H9 (cell line): ENCODE measurements around the gene ATXN1L. TPM values are rescaled to one million over a fixed set of nuclear protein-coding genes. Genes with fewer than 3 reads are reported as not detected.
A peak's percentile ranks its signal among the peaks of the same experiment; 100 is the strongest.

Experiments used
- DNase-seq: peaks from one replicate; pipeline ENCODE4 v3.0.0-alpha.2; 2017
- H2AFZ ChIP-seq: one replicate; pipeline ENCODE4 v1.6.1; 2013; ENCODE audit warnings: mild to moderate bottlenecking, low read length, control low read depth, moderate library complexity
- H2AK5ac ChIP-seq: 2 replicates; pipeline ENCODE4 v1.6.1; 2013; ENCODE audit warnings: low read length, control low read depth, mixed read lengths; ENCODE audit not compliant: insufficient read length
- H2BK120ac ChIP-seq: one replicate; pipeline ENCODE4 v1.6.1; 2013; ENCODE audit warnings: low read depth, mild to moderate bottlenecking, low read length, control low read depth, inconsistent platforms; ENCODE audit not compliant: poor library complexity, severe bottlenecking
- H2BK12ac ChIP-seq: 2 replicates; pipeline ENCODE4 v1.6.1; 2013; ENCODE audit warnings: low read length, control low read depth, mixed read lengths, low read depth; ENCODE audit not compliant: insufficient read length
- H2BK15ac ChIP-seq: 2 replicates; pipeline ENCODE4 v1.6.1; 2013; ENCODE audit warnings: low read depth, low read length, control low read depth
- H2BK20ac ChIP-seq: one replicate; pipeline ENCODE4 v1.6.1; 2013; ENCODE audit warnings: low read depth, mild to moderate bottlenecking, low read length, control low read depth, inconsistent platforms; ENCODE audit not compliant: poor library complexity, severe bottlenecking
- H2BK5ac ChIP-seq: 2 replicates; pipeline ENCODE4 v1.6.1; 2013; ENCODE audit warnings: low read length, control low read depth, mixed read lengths; ENCODE audit not compliant: insufficient read length
- H3K14ac ChIP-seq: 2 replicates; pipeline ENCODE4 v1.6.1; 2013; ENCODE audit warnings: low read length, control low read depth; ENCODE audit not compliant: insufficient read depth
- H3K18ac ChIP-seq: 2 replicates; pipeline ENCODE4 v1.6.1; 2013; ENCODE audit warnings: low read depth, mild to moderate bottlenecking, mixed read lengths, low read length, control low read depth; ENCODE audit not compliant: insufficient read length
- H3K23ac ChIP-seq: 2 replicates; pipeline ENCODE4 v1.6.1; 2013; ENCODE audit warnings: low read length, control low read depth, mixed read lengths, low read depth; ENCODE audit not compliant: insufficient read length
- H3K23me2 ChIP-seq: 2 replicates; pipeline ENCODE4 v1.6.1; 2013; ENCODE audit warnings: low read depth, mild to moderate bottlenecking, mixed read lengths, low read length, control low read depth; ENCODE audit not compliant: insufficient read length, poor library complexity, severe bottlenecking
- H3K27ac ChIP-seq: 2 replicates; pipeline ENCODE4 v1.5.1; 2013; ENCODE audit warnings: low read length, control low read depth, mixed read lengths, low read depth; ENCODE audit not compliant: insufficient read length
- H3K27me3 ChIP-seq: 2 replicates; pipeline ENCODE4 v1.6.1; 2013; ENCODE audit warnings: low read length, control low read depth, inconsistent platforms; ENCODE audit not compliant: insufficient read depth
- H3K4ac ChIP-seq: 2 replicates; pipeline ENCODE4 v1.6.1; 2013; ENCODE audit warnings: low read depth, mild to moderate bottlenecking, control low read depth, inconsistent platforms, low read length, moderate library complexity
- H3K4me1 ChIP-seq: 2 replicates; pipeline ENCODE4 v1.6.1; 2013; ENCODE audit warnings: low read length, control low read depth, inconsistent platforms; ENCODE audit not compliant: insufficient read depth
- H3K4me2 ChIP-seq: 2 replicates; pipeline ENCODE4 v1.6.1; 2013; ENCODE audit warnings: low read length, control low read depth, mixed read lengths; ENCODE audit not compliant: insufficient read length, insufficient read depth
- H3K56ac ChIP-seq: 2 replicates; pipeline ENCODE4 v1.6.1; 2013; ENCODE audit warnings: low read depth, mild to moderate bottlenecking, mixed read lengths, low read length, control low read depth; ENCODE audit not compliant: insufficient read length
- H3K79me1 ChIP-seq: 2 replicates; pipeline ENCODE4 v1.6.1; 2013; ENCODE audit warnings: low read depth, mild to moderate bottlenecking, moderate library complexity, low read length, control low read depth, inconsistent platforms; ENCODE audit not compliant: insufficient read depth, poor library complexity, severe bottlenecking
- H3K79me2 ChIP-seq: 2 replicates; pipeline ENCODE4 v1.6.1; 2013; ENCODE audit warnings: low read length, control low read depth, inconsistent platforms; ENCODE audit not compliant: insufficient read depth
- H3K9ac ChIP-seq: 2 replicates; pipeline ENCODE4 v1.6.1; 2013; ENCODE audit warnings: low read length, control low read depth, mixed read lengths; ENCODE audit not compliant: insufficient read length; ENCODE audit errors: extremely low read depth
- H3K9me3 ChIP-seq: one replicate; pipeline ENCODE4 v1.6.1; 2013; ENCODE audit warnings: low read depth, low read length, inconsistent platforms; ENCODE audit not compliant: control insufficient read depth
- H3T11ph ChIP-seq: one replicate; pipeline ENCODE4 v1.6.1; 2013; ENCODE audit warnings: mild to moderate bottlenecking, low read length, control low read depth, inconsistent platforms
- H4K20me1 ChIP-seq: one replicate; pipeline ENCODE4 v1.6.1; 2013; ENCODE audit not compliant: control insufficient read depth, insufficient read length, insufficient read depth
- H4K5ac ChIP-seq: 2 replicates; pipeline ENCODE4 v1.6.1; 2013; ENCODE audit warnings: low read depth, mild to moderate bottlenecking, mixed read lengths, low read length, control low read depth; ENCODE audit not compliant: insufficient read length
- H4K8ac ChIP-seq: replicated peaks from 2 replicates; pipeline ENCODE4 v1.6.1; 2013; ENCODE audit warnings: low read length, control low read depth, mixed read lengths, low read depth; ENCODE audit not compliant: insufficient read length
- H4K91ac ChIP-seq: 2 replicates; pipeline ENCODE4 v1.6.1; 2013; ENCODE audit warnings: low read depth, mild to moderate bottlenecking, moderate library complexity, mixed read lengths, low read length, control low read depth; ENCODE audit not compliant: insufficient read length
- H3K27ac Mint-ChIP-seq, 3 experiments: 2 replicates in 2 of 3; 3 replicates in 1 of 3; pipeline ENCODE4 v1.8.0; 2020 to 2021; ENCODE audit warnings: mixed read lengths in 3 of 3, mild to moderate bottlenecking in 1 of 3, moderate library complexity in 1 of 3
- H3K27me3 Mint-ChIP-seq: 2 replicates; pipeline ENCODE4 v1.8.0; 2021; ENCODE audit warnings: low read depth, mild to moderate bottlenecking, moderate library complexity, mixed read lengths
- H3K36me3 Mint-ChIP-seq, 3 experiments: 2 replicates in 2 of 3; 3 replicates in 1 of 3; pipeline ENCODE4 v1.8.0; 2020 to 2021; ENCODE audit warnings: low read depth in 3 of 3, mixed read lengths in 3 of 3; ENCODE audit not compliant: insufficient read depth in 1 of 3
- H3K4me1 Mint-ChIP-seq, 2 experiments: 2 replicates each; pipeline ENCODE4 v1.8.0; 2020; ENCODE audit warnings: mixed read lengths in 2 of 2
- H3K4me3 Mint-ChIP-seq, 2 experiments: 2 replicates in 1 of 2; 3 replicates in 1 of 2; pipeline ENCODE4 v1.8.0; 2020 to 2021; ENCODE audit warnings: mild to moderate bottlenecking in 2 of 2, mixed read lengths in 2 of 2, moderate library complexity in 1 of 2
- H3K9me3 Mint-ChIP-seq, 2 experiments: 2 replicates in 1 of 2; 3 replicates in 1 of 2; pipeline ENCODE4 v1.8.0; 2020; ENCODE audit warnings: mild to moderate bottlenecking in 2 of 2, mixed read lengths in 2 of 2, moderate library complexity in 1 of 2
- CTCF ChIP-seq: fragments of 200-600 bp; sonication (generic); conservative IDR thresholded peaks from 3 replicates; pipeline ENCODE4 v1.8.0; 2021; ENCODE audit warnings: antibody characterized with exemption, mild to moderate bottlenecking
- WGBS: extraction: QIAGEN DNeasy Blood & Tissue Kit; methylation state at CpG from one replicate; pipeline ENCODE4 v1.1.7; 2013; ENCODE audit warnings: missing lambda C conversion rate, low lambda C conversion rate, mixed read lengths; ENCODE audit not compliant: insufficient read length; ENCODE audit errors: extremely low coverage; 5-methylcytosine and 5-hydroxymethylcytosine counted together
- total RNA-seq: library from RNA; stranded (reverse); gene quantifications from 2 replicates; pipeline ENCODE4 v1.2.1, GENCODE V29; 2021

Gene ATXN1L
- total RNA-seq, 1 experiment from 2014 or later, result 30.3 TPM

GRCh38 chr16:71854369-71854948, 8.7 kb downstream of the ATXN1L start:
- H3K27ac ChIP-seq, result no peak overlapping the region
- no peak overlapping the region for H2AK5ac ChIP-seq
- Mint-ChIP-seq H3K4me1 (no peaks in the 10 kb centered on the region), H3K27ac (peak overlapping the region in 1 of 3 experiments; percentile 28; a peak in 1 of 7 replicates), H3K36me3 (peaks cover 11 to 55% (median 34%) of the 10 kb centered on the region in 3 experiments; a peak in 6 of 7 replicates), H3K27me3 (no peaks in the 10 kb centered on the region; the same call in 1 of the 2 replicates), H3K9me3 (no peaks in the 10 kb centered on the region), H3K4me3 (no peak overlapping the region)
- no peak overlapping the region for H2AFZ ChIP-seq
- no peaks in the 10 kb centered on the region for H4K20me1 ChIP-seq
- H4K5ac ChIP-seq, result no peak overlapping the region
- H3K23ac ChIP-seq, result no peak overlapping the region
- no peaks in the 10 kb centered on the region for H3K4me1 ChIP-seq
- H4K8ac ChIP-seq, result no peak overlapping the region
- H2BK120ac ChIP-seq, result no peak overlapping the region
- no peak overlapping the region for H3K9ac ChIP-seq
- no peak overlapping the region for H2BK15ac ChIP-seq
- H3K23me2 ChIP-seq, result no peaks in the 10 kb centered on the region
- no peak overlapping the region for H2BK12ac ChIP-seq
- H3K4me2 ChIP-seq, result no peak overlapping the region
- H2BK5ac ChIP-seq, result no peak overlapping the region
- no peak overlapping the region for H4K91ac ChIP-seq
- H3K56ac ChIP-seq, result no peak overlapping the region
- no peak for TF ChIP-seq CTCF
- no peaks in the 10 kb centered on the region; the same call in 1 of the 2 replicates for H3K79me2 ChIP-seq
- WGBS, result no CpG with 5 or more reads among the region's 4 CpGs
- H2BK20ac ChIP-seq, result no peak overlapping the region
- no peaks in the 10 kb centered on the region for H3K9me3 ChIP-seq
- no peak overlapping the region for H3T11ph ChIP-seq
- H3K27me3 ChIP-seq, result no peaks in the 10 kb centered on the region
- no peaks in the 10 kb centered on the region for H3K79me1 ChIP-seq
- DNase-seq, result no peak
- H3K18ac ChIP-seq, result no peak overlapping the region
- H3K14ac ChIP-seq, result no peak overlapping the region
- H3K4ac ChIP-seq, result no peak overlapping the region
